HG03095 (cell line): Measurements from ENCODE around the gene DLL3.
"Not testable (repeated sequence)": the region's sequence is repeated elsewhere in the genome, so short reads cannot be mapped to it uniquely, and the experiment has no call there.

ENCODE experiments used
- ATAC-seq: cut with Tn5 transposase; IDR thresholded peaks from one replicate; pipeline ENCODE4 v1.9.1; 2021; ENCODE audit warnings: moderate library complexity; ENCODE audit not compliant: unreplicated experiment

DLL3 gene, protein sequence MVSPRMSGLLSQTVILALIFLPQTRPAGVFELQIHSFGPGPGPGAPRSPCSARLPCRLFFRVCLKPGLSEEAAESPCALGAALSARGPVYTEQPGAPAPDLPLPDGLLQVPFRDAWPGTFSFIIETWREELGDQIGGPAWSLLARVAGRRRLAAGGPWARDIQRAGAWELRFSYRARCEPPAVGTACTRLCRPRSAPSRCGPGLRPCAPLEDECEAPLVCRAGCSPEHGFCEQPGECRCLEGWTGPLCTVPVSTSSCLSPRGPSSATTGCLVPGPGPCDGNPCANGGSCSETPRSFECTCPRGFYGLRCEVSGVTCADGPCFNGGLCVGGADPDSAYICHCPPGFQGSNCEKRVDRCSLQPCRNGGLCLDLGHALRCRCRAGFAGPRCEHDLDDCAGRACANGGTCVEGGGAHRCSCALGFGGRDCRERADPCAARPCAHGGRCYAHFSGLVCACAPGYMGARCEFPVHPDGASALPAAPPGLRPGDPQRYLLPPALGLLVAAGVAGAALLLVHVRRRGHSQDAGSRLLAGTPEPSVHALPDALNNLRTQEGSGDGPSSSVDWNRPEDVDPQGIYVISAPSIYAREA

DNA sequence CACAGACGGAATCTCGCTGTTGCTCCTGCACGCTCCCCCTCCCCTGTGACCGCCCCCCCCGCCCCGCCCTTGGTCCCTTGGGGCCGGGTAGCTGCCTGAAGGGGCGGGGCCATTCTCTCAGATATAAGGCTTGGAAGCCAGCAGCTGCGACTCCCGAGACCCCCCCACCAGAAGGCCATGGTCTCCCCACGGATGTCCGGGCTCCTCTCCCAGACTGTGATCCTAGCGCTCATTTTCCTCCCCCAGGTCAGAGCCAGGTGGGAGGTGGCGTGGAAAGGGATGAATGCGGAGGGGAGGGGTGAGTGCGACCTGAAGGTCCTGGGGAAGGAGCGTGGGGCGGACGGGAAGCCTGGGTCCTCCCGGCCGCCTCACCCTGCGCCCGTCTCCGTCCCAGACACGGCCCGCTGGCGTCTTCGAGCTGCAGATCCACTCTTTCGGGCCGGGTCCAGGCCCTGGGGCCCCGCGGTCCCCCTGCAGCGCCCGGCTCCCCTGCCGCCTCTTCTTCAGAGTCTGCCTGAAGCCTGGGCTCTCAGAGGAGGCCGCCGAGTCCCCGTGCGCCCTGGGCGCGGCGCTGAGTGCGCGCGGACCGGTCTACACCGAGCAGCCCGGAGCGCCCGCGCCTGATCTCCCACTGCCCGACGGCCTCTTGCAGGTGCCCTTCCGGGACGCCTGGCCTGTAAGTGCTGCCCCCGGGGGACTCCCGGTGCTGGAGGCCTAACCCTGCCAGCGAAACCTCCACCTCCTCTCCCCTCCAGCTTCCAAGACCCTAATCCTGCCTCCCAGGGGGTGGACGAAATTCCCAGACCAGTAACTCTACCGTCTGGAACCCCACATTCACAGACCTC lies at the start of gene DLL3:
Gene DLL3 (plus strand): TSS at position 150 of the 845 bp plus-strand sequence. CDS start 28 bp downstream, at position 178.
- ATAC-seq: no peak

DNA sequence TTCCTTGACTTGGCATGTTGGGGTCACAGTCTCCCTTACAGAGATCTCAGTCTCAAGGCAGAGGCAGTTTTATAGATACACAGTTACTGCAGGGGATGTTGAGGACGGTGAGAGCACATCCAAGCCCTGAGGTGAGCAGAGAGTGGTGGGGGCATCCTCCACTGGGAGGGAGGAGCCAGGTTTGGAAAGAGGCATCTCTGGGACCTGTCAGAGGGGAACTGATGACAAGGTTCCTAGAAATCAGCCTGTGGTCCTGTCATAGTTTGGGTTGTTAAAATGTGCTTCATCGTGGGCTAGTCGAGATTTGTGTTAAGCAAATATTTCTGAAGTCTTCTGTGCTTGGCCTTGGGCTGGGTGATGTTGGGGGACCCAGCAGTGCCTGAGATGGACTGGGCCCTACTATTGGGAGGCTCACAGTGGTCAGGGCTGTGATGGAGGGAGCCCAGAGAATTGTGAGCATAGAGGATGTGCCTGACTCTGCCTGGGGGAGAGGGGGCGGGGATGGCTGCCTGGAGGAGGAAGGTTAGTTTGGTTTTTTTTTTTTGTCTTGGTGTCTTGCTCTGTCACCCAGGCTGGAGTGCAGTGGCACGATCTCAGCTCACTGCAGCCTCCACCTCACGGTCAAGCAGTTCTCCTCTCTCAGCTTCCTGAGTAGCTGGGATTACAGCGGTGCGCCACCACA lies 49.5 kb upstream of the DLL3 start:
- no peak for ATAC-seq

DNA sequence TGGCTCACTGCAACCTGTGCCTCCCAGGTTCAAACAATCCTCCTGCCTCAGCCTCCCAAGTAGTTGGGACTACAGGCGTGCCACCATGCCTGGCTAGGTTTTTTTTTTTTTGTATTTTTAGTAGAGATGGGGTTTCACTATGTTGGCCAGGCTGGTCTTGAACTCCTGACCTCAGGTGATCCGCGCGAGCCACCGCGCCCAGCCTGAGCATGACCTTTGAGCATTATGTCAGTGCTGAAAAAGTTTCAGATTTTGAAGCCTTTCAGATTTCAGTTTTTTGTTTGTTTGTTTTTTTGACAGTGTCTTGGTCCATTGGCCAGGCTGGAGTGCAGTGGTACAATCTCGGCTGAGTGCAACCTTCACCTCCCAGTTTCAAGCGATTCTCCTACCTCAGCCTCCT lies 47.5 kb upstream of the DLL3 start:
- ATAC-seq: not testable (repeated sequence)

DNA sequence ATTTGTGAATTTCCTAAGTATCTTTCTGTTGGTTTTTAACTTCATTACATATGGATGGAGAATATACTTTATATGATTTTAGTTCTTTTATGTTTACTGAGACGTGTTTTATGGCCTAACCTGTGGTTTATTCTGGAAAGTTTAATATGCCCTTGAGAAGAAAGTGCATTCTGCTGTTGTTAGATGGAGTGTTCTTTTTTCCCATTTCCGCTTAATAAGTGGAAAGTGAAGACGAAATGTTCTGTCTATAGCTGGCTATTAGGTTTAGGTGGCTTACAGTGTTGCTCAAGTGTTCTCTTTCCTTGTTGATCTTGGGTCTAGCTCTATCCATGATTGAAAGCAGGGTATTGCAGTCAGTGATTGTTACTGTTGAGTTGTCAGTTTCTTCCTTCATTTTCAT lies 35.3 kb upstream of the DLL3 start:
- no peak for ATAC-seq

DNA sequence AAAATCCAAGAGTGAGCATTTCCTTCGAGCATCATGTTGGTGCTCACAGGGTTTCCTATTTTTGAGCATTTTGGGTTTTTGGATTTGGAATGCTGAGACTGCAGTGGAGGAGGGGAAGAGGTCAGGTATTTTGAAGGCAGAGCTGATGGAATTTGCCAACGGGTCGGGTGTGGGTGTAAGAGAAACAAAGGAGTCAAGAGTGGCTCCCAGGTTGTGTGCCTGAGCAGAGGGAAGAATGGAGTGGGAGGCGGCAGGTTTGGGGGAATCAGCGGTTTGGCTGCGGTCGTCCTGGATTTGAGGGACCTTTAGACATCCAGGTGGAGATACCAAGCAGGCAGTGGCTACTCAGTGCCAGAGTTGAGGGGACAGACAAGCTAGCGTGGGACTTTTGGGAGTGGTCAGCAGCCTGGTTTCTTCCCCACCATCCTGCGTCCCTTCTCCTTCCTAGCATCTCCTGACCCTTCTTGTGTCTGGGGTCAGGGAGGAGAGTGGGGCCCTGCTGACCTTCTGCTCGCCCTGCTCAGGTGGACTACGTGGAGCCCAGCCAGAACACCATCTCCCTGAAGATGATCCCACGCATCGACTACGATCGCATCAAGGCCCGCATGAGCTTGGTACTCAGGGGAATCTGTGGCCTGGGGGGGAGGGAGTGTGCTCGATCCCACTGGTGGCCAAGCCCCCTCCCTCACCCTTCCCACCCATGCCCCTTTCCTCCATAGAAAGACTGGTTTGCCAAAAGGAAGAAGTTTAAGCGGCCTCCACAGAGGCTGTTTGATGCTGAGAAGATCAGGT lies 32.6 kb upstream of the DLL3 start:
- ATAC-seq: no peak

DNA sequence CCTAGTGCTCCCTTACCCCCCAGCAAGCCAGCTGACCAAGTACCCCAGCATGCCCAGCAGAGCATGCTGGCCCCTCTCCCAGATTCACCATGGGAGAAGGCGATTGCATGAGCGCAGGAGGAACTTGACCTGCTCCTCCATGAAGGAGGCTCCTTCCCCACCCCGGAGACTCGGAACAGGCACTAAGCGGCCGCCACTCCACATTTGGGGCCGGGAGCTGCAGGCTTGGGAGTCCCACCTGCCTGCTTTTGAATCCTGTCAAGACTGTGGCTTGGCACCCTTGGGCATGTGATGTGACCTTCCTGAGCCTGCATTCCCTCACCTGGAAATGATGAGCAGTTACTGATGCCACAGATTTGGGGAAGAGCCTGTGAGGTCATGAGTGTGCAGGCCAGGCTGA lies 30.8 kb upstream of the DLL3 start:
- ATAC-seq: no peak

DNA sequence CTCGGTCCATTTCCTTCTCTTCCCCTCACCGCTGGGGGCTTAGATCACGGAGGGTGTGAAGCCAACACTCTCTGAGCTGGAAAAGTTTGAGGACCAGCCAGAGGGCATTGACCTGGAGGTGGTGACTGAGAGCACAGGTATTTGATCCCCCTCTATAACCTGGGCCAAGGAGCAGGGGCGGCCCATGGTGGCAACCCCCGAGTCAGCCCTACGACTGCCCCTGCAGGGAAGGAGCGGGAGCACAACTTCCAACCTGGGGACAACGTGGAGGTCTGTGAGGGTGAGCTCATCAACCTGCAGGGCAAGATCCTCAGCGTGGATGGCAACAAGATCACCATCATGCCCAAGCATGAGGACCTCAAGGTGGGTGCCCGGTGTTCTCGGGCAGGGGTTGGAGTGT lies 29.7 kb upstream of the DLL3 start:
- ATAC-seq: no peak

DNA sequence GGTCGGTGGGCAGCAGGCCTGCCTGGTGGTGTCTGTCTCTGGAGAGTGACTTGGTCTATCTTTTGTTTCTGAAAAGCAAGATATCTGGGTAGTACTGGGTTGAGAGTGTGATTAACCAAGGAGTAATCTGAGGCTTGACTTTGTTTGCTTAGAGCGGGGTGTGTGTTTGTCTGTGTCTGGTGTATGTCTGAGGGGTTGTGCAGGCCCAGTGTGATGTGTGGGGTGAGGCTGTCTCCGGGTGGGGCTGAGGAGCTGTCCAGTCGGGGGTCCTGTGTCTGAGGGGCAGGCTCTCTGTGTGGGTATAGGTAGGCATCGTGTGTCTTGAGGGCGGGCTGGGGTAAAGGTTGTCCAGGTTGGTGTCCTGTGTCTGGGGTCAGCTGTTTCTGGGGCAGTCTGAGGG lies 29.2 kb upstream of the DLL3 start:
- ATAC-seq: no peak

DNA sequence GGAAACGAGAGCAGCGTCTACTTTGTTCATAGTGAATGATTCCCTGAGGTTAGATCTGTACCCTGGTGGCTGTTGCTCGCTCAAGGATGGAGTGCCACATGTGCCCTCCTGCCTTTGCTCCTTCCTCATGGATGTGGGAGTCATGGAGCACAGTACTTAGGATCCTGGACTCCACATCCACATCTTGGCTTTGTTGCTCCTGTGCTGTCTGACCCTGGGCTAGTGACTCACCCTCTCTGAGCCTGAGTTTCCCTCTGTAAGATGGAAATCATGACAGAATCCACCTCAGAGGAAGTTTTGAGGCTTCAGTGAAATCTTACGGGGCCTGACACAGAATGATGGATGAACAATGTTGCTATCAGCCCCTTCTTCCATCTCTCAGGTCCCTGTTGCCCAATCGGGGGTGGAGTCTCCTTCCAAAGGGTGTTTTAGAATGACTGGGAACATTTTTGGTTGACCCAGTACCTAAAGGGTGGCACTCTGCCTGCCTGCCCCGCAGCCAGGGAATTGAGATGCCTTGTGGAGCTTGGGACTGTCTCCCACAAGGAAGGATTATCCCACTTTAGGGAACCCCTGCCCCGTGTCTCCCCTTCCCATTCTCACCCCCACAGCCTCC lies 27.9 kb upstream of the DLL3 start:
- no peak for ATAC-seq

DNA sequence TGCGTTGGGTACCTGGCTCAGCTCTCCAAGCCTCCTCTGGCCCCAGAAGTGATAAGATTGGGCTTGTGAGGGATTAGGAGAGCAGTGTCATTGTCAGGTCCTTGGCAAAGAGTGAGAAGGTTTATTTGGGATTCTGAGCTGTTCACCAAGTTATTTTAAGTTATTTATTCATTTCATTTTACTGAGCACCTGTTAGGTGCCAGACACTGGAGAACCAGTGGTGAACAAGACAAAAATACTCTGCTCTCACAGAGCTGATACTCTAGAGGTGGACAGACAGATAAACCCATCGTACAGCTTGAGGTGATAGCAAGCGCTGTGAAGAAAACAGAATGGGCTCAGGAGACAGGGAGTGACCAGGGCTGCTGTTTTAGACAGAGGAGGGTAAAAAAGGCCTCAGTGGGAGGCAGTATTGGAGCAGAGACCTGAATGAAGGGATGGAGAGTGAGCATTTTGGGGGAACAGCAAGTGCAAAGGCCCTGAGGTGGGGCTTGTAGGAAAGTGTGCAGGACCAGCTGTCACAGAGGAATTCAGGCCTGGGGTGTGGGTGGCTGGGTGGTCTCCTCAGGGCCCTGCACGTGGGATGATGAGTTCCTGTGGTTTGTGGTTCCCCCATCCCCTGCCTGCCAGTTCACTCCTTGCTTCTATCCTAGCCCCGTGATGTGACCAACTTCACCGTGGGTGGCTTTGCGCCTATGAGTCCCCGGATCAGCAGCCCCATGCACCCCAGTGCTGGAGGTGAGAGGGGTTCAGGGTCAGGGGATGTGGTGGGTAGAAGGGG lies 26.8 kb upstream of the DLL3 start:
- no peak for ATAC-seq

DNA sequence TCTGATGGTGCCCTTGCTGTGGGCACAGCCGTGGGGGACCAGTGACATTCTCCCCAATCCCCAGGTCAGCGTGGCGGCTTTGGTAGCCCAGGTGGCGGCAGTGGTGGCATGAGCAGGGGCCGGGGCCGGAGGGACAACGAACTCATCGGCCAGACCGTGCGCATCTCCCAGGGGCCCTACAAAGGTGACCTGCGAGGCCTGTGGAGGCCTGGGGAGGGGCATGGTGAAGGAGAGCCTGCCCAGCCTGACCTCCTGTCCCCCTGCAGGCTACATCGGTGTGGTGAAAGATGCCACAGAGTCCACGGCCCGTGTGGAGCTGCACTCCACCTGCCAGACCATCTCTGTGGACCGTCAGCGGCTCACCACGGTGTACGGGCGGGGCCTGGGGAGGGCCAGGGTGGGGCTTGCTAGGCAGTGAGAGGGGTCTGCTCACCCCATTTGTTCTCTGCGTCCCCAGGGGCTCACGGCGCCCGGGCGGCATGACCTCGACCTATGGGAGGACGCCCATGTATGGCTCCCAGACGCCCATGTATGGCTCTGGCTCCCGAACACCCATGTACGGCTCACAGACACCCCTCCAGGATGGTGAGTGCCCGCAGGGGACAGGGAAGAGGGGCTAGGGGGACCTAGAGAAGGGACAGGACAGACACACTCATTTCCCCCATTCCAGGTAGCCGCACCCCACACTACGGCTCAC lies 25.9 kb upstream of the DLL3 start:
- no peak for ATAC-seq

DNA sequence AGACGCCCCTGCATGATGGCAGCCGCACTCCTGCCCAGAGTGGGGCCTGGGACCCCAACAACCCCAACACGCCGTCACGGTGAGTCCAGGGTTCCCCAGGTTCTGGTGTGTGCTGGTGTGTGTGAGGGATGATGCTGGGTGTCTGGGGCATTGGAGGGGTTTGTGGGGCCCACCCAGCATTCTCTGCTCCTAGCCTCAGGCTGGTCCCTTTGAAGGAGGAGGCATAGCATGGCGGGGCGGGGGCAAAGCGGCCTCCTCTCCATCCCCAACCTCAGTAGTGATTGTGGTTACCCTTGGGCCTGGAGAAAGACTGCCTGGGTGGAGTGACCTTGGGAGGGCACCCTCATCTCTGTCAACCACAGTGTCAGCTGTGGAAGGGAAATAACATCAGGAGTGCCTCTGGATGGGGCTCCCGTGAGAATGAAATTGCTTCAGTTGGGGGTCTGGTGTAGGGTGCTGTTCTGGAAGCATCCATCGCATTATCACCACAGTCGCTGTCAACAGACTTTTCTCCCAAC lies 25.2 kb upstream of the DLL3 start:
- no peak for ATAC-seq

DNA sequence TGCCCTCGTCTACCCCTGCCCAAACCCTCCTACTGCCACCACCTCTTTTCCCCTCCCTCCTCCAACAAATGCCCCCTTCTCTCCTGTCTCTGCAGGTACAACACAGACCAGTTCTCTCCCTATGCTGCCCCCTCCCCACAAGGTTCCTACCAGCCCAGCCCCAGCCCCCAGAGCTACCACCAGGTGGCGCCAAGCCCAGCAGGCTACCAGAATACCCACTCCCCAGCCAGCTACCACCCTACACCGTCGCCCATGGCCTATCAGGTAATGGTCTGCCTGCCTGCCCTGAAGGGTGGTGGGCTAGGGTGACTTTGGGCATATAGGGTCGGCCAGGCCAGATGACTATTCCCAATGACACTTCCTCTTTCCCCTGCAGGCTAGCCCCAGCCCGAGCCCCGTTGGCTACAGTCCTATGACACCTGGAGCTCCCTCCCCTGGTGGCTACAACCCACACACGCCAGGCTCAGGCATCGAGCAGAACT lies 24.6 kb upstream of the DLL3 start:
- no peak for ATAC-seq

DNA sequence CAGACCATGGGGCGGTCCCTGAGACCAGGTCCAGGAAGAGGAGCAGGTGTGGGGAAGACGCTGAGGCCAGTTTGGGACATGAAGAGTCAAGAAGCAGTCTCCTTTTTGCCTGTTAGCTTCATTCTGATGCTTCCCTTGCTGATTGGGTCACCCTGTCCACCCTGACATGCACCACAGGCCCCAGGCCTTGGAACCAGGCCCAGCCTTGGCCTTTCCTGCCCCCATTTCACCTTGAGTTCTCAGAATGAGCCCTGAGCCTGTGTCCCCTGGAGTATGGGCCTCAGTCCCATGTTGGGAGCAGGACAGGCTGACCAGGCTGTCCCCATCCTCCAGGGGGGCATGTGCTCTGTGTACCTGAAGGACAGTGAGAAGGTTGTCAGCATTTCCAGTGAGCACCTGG lies 23.0 kb upstream of the DLL3 start:
- ATAC-seq: no peak

DNA sequence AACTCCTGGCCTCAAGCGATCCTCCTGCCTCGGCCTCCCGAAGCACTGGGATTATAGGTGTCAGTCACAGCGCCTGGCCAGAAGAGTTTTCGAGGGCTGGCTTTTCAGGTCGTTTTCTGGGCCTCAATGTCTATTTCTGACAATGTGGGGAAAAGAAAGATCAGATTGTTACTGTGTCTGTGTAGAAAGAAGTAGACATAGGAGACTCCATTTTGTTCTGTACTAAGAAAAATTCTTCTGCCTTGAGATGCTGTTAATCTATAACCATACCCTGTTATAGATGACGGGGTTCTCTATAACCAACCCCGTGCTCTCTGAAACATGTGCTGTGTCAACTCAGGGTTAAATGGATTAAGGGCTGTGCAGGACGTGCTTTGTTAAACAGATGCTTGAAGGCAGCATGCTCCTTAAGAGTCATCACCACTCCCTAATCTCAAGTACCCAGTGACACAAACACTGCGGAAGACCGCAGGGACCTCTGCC lies 19.4 kb upstream of the DLL3 start:
- ATAC-seq: not testable (repeated sequence)

DNA sequence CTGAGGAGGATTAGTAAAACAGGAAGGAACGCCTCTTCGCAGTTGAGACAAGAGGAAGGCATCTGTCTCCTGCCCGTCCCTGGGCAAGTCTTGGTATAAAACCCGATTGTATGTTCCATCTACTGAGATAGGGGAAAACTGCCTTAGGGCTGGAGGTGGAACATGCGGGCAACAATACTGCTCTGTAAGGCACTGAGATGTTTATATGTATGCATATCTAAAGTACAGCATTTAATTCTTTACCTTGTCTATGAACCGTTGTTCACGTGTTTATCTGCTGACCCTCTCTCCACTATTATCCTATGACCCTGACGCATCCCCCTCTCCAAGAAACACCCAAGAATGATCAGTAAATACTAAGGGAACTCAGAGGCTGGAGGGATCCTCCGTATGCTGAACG lies 18.8 kb upstream of the DLL3 start:
- ATAC-seq: no peak

DNA sequence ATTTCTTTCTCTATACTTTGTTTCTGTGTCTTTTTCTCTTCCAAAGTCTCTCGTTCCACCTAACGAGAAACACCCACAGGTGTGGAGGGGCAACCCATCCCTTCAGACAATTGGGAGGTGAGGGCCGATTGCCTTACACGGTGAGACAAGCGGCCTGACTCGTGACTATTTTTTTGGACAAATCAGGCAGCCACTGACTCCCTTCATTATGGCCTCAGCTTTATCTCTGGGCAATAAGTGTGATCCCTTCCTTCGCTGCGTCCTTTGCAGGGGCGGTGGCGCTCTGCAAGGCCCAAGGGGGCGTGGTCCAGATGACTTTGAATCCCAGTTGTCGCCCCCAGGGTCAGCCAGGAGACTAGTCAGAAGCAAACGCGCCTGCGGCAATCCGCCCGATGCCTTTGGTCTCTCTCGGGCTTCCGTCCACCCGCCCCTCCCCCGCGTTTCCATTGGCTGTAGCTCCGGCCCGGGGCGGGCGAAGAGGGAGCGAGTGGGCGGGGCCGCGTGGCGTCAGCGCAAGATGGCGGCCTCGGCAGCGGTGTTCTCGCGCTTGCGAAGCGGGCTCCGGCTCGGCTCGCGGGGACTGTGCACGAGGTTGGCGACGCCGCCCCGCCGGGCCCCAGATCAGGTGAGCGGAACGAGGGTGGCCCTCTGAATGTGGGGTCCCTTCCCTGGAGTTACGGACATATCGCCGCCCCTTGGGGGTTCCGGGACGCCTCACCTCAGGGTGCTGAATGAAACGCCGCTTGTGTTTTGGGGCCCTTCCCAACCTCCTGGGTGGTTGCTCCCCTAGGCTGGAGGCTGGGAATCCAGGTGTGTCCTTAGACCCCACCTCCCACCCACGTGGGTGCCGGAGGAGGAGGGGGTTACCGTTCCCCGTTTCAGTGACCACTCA lies 18.2 kb upstream of the DLL3 start, which contains the start of gene TIMM50:
Gene TIMM50 (plus strand): TSS at position 502 of the 892 bp plus-strand sequence. CDS start 16 bp downstream, at position 518.
- ATAC-seq: peak; percentile 76
